NCI-H2081 (cell line): ENCODE results near the gene KRT39.

Experiments used
- DNase-seq, 2 experiments: peaks; one replicate each; lab custom pipeline; 2025; lab: John Stamatoyannopoulos, UW

KRT39 gene

GRCh38 chr17:40980596-40980995 is 13.8 kb upstream of the KRT39 start:
- DNase-seq, result no peak

GRCh38 chr17:40980117-40980516 is 13.4 kb upstream of the KRT39 start:
- DNase-seq, result no peak

- no peak for DNase-seq
These were observed 11.9 kb upstream of the KRT39 start for GRCh38 chr17:40978575-40979151.

- DNase-seq, result no peak
These were observed 8.8 kb upstream of the KRT39 start for GRCh38 chr17:40975516-40975915.

- no peak for DNase-seq
These were observed 7.6 kb upstream of the KRT39 start for GRCh38 chr17:40974366-40974765.

GRCh38 chr17:40967582-40967981 is 834 bp upstream of the KRT39 start:
- no peak for DNase-seq

- DNase-seq, result peak in 1 of 2 experiments; percentile 12
These were observed 2.9 kb downstream of the KRT39 start for GRCh38 chr17:40963838-40964237.

- no peak for DNase-seq
These were observed 4.6 kb downstream of the KRT39 start for GRCh38 chr17:40962059-40962561.

- no peak for DNase-seq
These were observed 5.2 kb downstream of the KRT39 start for GRCh38 chr17:40961591-40961990.

GRCh38 chr17:40960144-40960543 is 6.6 kb downstream of the KRT39 start:
- no peak for DNase-seq

- DNase-seq, result no peak
These were observed 8.4 kb downstream of the KRT39 start for GRCh38 chr17:40958086-40958953.

GRCh38 chr17:40956401-40957254 is 10.1 kb downstream of the KRT39 start:
- DNase-seq, result no peak

- no peak for DNase-seq
These were observed 12.9 kb downstream of the KRT39 start for GRCh38 chr17:40953881-40954280.

- DNase-seq, result no peak
These were observed 14.1 kb downstream of the KRT39 start for GRCh38 chr17:40952661-40953060.

GRCh38 chr17:40952154-40952553 is 14.6 kb downstream of the KRT39 start:
- no peak for DNase-seq

- no peak for DNase-seq
These were observed 15.6 kb downstream of the KRT39 start for GRCh38 chr17:40951011-40951622.

- peak in 1 of 2 experiments; percentile 43 for DNase-seq
These were observed 16.6 kb downstream of the KRT39 start for GRCh38 chr17:40950176-40950575.

GRCh38 chr17:40949418-40949817 is 17.3 kb downstream of the KRT39 start:
- peak in 1 of 2 experiments; percentile 63 for DNase-seq

- DNase-seq, result no peak
These were observed 18.8 kb downstream of the KRT39 start for GRCh38 chr17:40947929-40948328.

GRCh38 chr17:40945414-40945813 is 21.3 kb downstream of the KRT39 start:
- DNase-seq, result no peak

GRCh38 chr17:40944531-40944930 is 22.2 kb downstream of the KRT39 start:
- DNase-seq, result no peak

GRCh38 chr17:40942553-40942952 is 24.2 kb downstream of the KRT39 start:
- DNase-seq, result no peak
